ENCODE data around the gene GPR15LG.

GPR15LG gene

DNA sequence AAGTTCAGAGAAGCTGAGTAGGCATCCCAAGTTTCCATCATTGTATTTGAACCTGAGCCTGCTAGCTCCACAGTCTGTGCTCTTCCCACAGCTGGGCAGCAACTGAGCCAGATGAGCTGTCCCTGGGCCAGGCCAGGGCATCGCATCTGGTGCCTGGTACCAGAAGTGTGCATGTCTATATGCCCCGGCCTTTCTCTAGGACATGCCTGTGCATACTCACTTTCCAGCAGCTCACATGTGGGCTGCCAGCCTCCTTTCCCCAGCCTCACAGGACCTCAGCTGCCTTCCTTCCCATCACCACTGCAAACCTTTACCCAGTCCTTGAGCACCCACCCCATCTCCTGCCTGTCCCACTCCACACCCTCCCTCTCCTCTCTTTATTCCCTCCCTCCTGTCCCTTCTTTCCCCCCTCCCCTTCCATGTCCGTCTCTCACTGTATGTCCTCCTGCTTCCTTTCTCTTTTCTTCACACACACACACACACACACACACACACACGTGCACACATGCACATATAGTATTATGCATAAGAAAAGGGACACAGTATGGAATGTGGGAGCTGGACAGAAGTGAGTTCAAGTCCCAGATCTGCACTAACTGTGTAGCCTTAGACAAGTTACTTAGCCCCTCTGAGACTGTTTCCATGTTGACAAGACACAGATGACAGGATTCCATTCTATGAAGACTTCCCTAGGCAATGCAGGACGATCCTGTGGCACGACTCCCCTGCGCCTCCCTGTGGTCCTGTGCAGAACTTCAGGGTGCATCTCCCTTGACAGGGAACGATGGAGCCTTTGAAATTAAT, 31.6 kb downstream of the GPR15LG start:
- H3K4me3 ChIP-seq (replicated peaks; ENCODE audit: low read depth, low read length), result no peak overlapping the region
- TF ChIP-seq, protein P1, sequence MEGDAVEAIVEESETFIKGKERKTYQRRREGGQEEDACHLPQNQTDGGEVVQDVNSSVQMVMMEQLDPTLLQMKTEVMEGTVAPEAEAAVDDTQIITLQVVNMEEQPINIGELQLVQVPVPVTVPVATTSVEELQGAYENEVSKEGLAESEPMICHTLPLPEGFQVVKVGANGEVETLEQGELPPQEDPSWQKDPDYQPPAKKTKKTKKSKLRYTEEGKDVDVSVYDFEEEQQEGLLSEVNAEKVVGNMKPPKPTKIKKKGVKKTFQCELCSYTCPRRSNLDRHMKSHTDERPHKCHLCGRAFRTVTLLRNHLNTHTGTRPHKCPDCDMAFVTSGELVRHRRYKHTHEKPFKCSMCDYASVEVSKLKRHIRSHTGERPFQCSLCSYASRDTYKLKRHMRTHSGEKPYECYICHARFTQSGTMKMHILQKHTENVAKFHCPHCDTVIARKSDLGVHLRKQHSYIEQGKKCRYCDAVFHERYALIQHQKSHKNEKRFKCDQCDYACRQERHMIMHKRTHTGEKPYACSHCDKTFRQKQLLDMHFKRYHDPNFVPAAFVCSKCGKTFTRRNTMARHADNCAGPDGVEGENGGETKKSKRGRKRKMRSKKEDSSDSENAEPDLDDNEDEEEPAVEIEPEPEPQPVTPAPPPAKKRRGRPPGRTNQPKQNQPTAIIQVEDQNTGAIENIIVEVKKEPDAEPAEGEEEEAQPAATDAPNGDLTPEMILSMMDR (IDR thresholded peaks at IDR 0.05; ENCODE audit: low read length, missing control alignments), result peak; percentile 84
- peak; percentile 43 for DNase-seq (ENCODE audit: low read depth)

DNA sequence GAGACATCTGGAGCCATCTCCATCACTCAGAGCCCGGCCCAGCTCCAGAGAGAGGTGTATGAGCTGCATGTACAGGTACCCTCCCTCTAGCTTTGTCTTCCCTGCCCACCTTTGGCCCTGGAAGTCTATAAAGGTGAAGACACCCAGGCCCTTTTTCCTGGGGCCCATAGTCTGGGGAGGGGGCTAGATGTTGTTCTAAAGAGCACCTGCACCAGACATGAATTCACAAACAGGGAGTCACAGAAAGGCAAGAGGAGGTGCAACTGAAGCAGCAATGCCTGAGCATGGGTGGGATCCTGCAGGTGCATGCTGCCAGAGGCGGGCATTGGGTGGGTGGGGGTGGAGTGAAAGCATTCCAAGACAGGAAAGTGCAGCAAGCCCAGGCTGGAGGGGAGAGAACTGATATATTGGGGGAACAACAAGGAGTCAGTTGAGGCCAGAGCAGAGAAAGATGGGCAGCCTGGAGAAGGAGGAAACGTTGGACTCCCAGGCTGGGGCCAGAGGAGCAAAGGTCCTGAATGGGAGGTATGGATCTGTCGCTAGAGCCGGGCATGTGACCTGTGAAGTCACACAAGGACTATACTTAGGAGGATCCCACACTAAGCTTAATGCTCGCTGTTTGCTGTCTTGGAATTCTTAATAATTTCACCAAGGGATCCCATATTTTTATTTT, 32.4 kb downstream of the GPR15LG start:
- TF ChIP-seq, protein P1 (IDR thresholded peaks at IDR 0.05; ENCODE audit: low read length, missing control alignments), result no peak
- DNase-seq (ENCODE audit: low read depth), result no peak

DNA sequence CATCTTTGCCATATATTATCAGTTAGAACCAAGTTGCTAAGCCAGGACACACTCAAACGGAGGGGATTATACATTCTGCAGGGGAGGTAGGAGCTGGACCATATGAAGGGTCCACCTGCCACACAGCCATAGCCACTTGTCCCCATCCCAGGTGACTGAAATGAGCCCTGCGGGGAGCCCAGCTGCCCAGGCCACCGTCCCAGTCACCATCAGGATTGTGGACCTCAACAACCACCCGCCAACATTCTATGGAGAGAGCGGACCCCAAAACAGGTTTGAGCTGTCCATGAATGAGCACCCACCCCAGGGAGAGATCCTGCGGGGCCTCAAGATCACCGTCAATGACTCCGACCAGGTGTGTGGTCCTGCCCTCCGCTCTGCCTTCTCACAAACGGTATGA, 34.4 kb downstream of the GPR15LG start:
- no peak overlapping the region for H3K4me3 ChIP-seq (replicated peaks; ENCODE audit: low read depth, low read length)
- no peak for DNase-seq (ENCODE audit: low read depth)
- TF ChIP-seq, protein P1 (IDR thresholded peaks at IDR 0.05; ENCODE audit: low read length, missing control alignments), result no peak

More for the DNA sequence above, 32.4 kb downstream of the GPR15LG start:
- no peak overlapping the region for H3K4me3 ChIP-seq (replicated peaks; ENCODE audit: low read depth, low read length)

DNA sequence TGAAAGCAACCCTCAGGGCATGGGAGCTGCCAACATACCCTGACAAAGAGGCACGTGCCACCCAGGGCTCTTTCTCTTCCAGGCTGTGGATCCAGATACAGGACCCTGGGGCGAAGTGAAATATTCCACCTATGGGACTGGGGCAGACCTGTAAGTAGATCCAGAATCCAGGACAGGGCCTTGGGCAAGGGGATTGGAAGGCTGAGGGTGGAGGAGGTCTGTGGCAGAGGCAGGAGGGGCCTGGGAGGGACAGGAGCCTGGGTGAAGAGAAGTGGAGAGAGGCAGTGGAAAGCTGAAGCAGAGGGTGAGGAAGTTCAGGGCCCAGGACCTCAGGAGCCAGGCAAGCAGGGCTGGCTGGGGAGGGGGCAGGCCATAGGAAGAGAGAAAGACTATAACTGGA, 38.0 kb downstream of the GPR15LG start:
- H3K4me3 ChIP-seq (replicated peaks; ENCODE audit: low read depth, low read length), result no peak overlapping the region
- TF ChIP-seq, protein P1 (IDR thresholded peaks at IDR 0.05; ENCODE audit: low read length, missing control alignments), result no peak
- DNase-seq (ENCODE audit: low read depth), result no peak

DNA sequence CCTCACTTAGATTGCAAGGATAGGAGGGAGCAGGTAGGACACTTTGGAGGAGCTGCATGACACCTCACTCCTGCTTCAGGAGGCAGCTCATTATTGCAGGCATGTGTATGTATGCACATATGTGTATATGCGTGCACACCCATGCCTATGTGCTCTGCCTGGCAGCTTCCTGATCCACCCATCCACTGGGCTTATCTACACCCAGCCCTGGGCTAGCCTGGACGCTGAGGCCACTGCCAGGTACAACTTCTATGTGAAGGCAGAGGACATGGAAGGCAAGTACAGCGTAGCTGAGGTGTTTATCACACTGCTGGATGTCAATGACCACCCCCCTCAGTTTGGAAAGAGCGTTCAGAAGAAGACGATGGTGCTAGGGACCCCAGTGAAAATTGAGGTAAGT, 38.4 kb downstream of the GPR15LG start:
- TF ChIP-seq, protein P1 (IDR thresholded peaks at IDR 0.05; ENCODE audit: low read length, missing control alignments), result no peak
- DNase-seq (ENCODE audit: low read depth), result no peak
- no peak overlapping the region for H3K4me3 ChIP-seq (replicated peaks; ENCODE audit: low read depth, low read length)

DNA sequence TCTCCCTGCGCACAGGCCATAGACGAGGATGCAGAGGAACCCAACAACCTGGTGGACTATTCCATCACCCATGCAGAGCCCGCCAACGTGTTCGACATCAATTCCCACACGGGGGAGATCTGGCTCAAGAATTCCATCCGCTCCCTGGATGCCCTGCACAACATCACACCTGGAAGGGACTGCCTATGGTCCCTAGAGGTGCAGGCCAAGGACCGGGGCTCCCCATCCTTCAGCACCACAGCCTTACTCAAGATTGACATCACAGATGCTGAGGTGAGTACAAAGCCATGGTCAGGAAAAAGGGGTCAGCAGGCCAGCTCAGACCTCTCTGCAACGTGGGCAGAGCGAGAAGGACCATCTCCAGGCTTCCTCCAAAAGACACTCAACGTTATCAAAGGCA, 39.5 kb downstream of the GPR15LG start:
- no peak overlapping the region for H3K4me3 ChIP-seq (replicated peaks; ENCODE audit: low read depth, low read length)
- TF ChIP-seq, protein P1 (IDR thresholded peaks at IDR 0.05; ENCODE audit: low read length, missing control alignments), result no peak
- no peak for DNase-seq (ENCODE audit: low read depth)

Data from fibroblast of pulmonary artery (primary cell).